HepG2 (cell line): ENCODE data around the gene CDKN2C. TPM values are rescaled to one million over a fixed set of nuclear protein-coding genes. Genes with fewer than 3 reads are reported as not detected.

Experiments
- AGO2 ChIP-seq: fragments of 200-400 bp; formaldehyde crosslinking; optimal IDR thresholded peaks from 2 replicates; pipeline ENCODE3; 2017; ENCODE audit warnings: mild to moderate bottlenecking, low read depth, low read length, moderate library complexity
- ARID2 ChIP-seq: sonication (generic); formaldehyde crosslinking; IDR thresholded peaks from 2 replicates; pipeline ENCODE4 v1.8.1; 2022; ENCODE audit warnings: mild to moderate bottlenecking, missing genetic modification reagents, borderline replicate concordance
- CREB1 ChIP-seq, 2 experiments: fragments of 450-650 bp in 1 of 2; IDR thresholded peaks; 2 replicates each; pipeline ENCODE4 v1.6.1; 2016 to 2017; ENCODE audit warnings: control low read depth in 1 of 2, mild to moderate bottlenecking in 1 of 2, missing compliant biosample characterization in 1 of 2, missing genetic modification characterization in 1 of 2
- EZH2 ChIP-seq: conservative IDR thresholded peaks from 2 replicates; pipeline ENCODE4 v1.6.1; 2012; ENCODE audit warnings: mild to moderate bottlenecking, low read depth, low read length, moderate library complexity
- HNRNPH1 ChIP-seq: fragments of 200-400 bp; formaldehyde crosslinking; optimal IDR thresholded peaks from 2 replicates; pipeline ENCODE3; 2017; ENCODE audit warnings: mild to moderate bottlenecking, low read depth, low read length
- KAT8 ChIP-seq: IDR thresholded peaks from 2 replicates; pipeline ENCODE4 v1.6.1; 2016; ENCODE audit warnings: missing genetic modification reagents, missing compliant biosample characterization
- KLF9 ChIP-seq: IDR thresholded peaks from 2 replicates; pipeline ENCODE4 v1.6.1; 2016; ENCODE audit warnings: low read depth
- KMT2B ChIP-seq: IDR thresholded peaks from 2 replicates; pipeline ENCODE4 v1.6.1; 2016; ENCODE audit warnings: missing genetic modification reagents, missing compliant biosample characterization
- MZF1 ChIP-seq: sonication (generic); formaldehyde crosslinking; IDR thresholded peaks from 2 replicates; pipeline ENCODE4 v1.8.1; 2023; ENCODE audit warnings: mild to moderate bottlenecking, missing genetic modification reagents, borderline replicate concordance
- PAWR ChIP-seq: sonication (generic); formaldehyde crosslinking; IDR thresholded peaks from 2 replicates; pipeline ENCODE4 v1.4.0; 2020; ENCODE audit warnings: missing genetic modification reagents, mild to moderate bottlenecking, borderline replicate concordance
- RBAK ChIP-seq: sonication (generic); formaldehyde crosslinking; IDR thresholded peaks from 2 replicates; pipeline ENCODE4 v1.5.1; 2020; ENCODE audit warnings: mild to moderate bottlenecking, missing genetic modification reagents
- ZNF234 ChIP-seq: sonication (generic); formaldehyde crosslinking; conservative IDR thresholded peaks from 2 replicates; pipeline ENCODE4 v1.5.1; 2020; ENCODE audit warnings: mild to moderate bottlenecking, missing genetic modification reagents
- ZNF564 ChIP-seq: sonication (generic); formaldehyde crosslinking; IDR thresholded peaks from 2 replicates; pipeline ENCODE4 v1.8.1; 2023; ENCODE audit warnings: mild to moderate bottlenecking, missing genetic modification reagents
- polyA plus RNA-seq, 8 experiments: library from polyadenylated mRNA; depleted of rRNA in 3 of 8; stranded (reverse) in 7 of 8; unstranded in 1 of 8; fragments of >200 nt; fragmentation: Illumina TruSeq in 4 of 8; extraction: Trizol in 4 of 8; gene quantifications; 2 replicates each; pipeline versions ENCODE4 v1.2.1 to v1.2.3, GENCODE V29; 2011 to 2016; ENCODE audit warnings: low read depth in 4 of 8, missing spikeins in 1 of 8, mixed read lengths in 1 of 8; ENCODE audit not compliant: insufficient read depth in 1 of 8
- total RNA-seq, 5 experiments: library from RNA; depleted of rRNA; stranded (reverse); fragments of >200 nt; fragmentation: Illumina TruSeq; extraction: Trizol; gene quantifications; 2 replicates each; pipeline ENCODE4 v1.2.3, GENCODE V29; 2016; ENCODE audit warnings: low read depth in 1 of 5
- TF ChIP-seq, protein P1 (sequence below): sonication (generic); formaldehyde crosslinking; IDR thresholded peaks from 2 replicates; pipeline ENCODE4 v1.4.0; 2020; ENCODE audit warnings: missing genetic modification reagents
- TF ChIP-seq, protein P2 (sequence below): fragments of 450-650 bp; IDR thresholded peaks from 2 replicates; pipeline ENCODE4 v1.6.1; 2017
- TF ChIP-seq, protein P3 (sequence below): sonication (generic); formaldehyde crosslinking; IDR thresholded peaks from 2 replicates; pipeline ENCODE4 v1.4.0; 2020; ENCODE audit warnings: missing genetic modification reagents

Gene CDKN2C
- total and polyA plus RNA-seq, 2 of the 13 experiments (the other 11 are each of a cell fraction or from before 2014, with no cell fraction given) = 7.8 to 13.7 TPM

DNA sequence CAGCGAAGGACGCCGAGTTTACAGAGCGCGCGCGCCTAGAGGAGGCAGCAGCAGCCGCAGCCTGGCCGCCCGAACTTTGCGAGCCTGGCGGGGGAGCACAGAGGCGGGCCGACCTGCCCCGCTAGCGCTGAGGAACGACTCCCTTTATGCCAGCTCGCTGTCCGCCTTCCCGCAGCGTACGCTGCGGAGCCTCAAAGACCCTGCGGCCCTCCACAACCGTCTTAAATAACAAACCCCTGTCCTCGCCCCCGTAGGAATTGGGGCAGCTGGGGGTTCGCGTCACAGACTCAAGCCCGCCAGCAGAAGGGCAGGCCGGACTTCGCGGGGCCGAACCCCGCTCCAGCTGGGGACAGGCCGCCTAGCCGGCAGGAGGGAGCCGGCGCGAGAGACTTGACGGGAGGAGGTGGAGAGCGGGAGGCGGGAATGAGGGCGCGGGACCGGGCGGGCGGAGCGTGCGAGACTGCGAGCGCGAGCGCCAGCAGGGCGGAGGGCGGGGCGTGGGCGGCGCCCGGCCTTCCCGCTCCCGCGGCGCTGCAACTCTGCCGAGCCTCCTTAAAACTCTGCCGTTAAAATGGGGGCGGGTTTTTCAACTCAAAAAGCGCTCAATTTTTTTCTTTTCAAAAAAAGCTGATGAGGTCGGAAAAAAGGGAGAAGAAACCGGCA is 1.8 kb upstream of the CDKN2C start (continued):
- TF ChIP-seq, protein P1, sequence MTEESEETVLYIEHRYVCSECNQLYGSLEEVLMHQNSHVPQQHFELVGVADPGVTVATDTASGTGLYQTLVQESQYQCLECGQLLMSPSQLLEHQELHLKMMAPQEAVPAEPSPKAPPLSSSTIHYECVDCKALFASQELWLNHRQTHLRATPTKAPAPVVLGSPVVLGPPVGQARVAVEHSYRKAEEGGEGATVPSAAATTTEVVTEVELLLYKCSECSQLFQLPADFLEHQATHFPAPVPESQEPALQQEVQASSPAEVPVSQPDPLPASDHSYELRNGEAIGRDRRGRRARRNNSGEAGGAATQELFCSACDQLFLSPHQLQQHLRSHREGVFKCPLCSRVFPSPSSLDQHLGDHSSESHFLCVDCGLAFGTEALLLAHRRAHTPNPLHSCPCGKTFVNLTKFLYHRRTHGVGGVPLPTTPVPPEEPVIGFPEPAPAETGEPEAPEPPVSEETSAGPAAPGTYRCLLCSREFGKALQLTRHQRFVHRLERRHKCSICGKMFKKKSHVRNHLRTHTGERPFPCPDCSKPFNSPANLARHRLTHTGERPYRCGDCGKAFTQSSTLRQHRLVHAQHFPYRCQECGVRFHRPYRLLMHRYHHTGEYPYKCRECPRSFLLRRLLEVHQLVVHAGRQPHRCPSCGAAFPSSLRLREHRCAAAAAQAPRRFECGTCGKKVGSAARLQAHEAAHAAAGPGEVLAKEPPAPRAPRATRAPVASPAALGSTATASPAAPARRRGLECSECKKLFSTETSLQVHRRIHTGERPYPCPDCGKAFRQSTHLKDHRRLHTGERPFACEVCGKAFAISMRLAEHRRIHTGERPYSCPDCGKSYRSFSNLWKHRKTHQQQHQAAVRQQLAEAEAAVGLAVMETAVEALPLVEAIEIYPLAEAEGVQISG = peak; percentile 72
- TF ChIP-seq RBAK (no peak), ARID2 (peak; percentile 85; the same call in 1 of the 2 replicates), ZNF234 (no peak; the same call in 1 of the 2 replicates), CREB1 (IDR thresholded peaks at IDR 0.05) (no peak), CREB1 (CRISPR knock-in tag; IDR thresholded peaks at IDR 0.05) (peak; percentile 2; the same call in 1 of the 2 replicates), KAT8 (CRISPR knock-in tag) (peak; percentile 60), ZNF564 (no peak), AGO2 (peak; percentile 76), MZF1 (CRISPR knock-in tag) (no peak), PAWR (no peak), HNRNPH1 (no peak), EZH2 (no peak), KLF9 (0 out of 2 replicates have a peak, but pooled peaks have one; percentile 51), KMT2B (CRISPR knock-in tag) (peak; percentile 83; the same call in 1 of the 2 replicates)
- TF ChIP-seq, protein P2, sequence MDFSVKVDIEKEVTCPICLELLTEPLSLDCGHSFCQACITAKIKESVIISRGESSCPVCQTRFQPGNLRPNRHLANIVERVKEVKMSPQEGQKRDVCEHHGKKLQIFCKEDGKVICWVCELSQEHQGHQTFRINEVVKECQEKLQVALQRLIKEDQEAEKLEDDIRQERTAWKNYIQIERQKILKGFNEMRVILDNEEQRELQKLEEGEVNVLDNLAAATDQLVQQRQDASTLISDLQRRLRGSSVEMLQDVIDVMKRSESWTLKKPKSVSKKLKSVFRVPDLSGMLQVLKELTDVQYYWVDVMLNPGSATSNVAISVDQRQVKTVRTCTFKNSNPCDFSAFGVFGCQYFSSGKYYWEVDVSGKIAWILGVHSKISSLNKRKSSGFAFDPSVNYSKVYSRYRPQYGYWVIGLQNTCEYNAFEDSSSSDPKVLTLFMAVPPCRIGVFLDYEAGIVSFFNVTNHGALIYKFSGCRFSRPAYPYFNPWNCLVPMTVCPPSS = no peak
- TF ChIP-seq, protein P3, sequence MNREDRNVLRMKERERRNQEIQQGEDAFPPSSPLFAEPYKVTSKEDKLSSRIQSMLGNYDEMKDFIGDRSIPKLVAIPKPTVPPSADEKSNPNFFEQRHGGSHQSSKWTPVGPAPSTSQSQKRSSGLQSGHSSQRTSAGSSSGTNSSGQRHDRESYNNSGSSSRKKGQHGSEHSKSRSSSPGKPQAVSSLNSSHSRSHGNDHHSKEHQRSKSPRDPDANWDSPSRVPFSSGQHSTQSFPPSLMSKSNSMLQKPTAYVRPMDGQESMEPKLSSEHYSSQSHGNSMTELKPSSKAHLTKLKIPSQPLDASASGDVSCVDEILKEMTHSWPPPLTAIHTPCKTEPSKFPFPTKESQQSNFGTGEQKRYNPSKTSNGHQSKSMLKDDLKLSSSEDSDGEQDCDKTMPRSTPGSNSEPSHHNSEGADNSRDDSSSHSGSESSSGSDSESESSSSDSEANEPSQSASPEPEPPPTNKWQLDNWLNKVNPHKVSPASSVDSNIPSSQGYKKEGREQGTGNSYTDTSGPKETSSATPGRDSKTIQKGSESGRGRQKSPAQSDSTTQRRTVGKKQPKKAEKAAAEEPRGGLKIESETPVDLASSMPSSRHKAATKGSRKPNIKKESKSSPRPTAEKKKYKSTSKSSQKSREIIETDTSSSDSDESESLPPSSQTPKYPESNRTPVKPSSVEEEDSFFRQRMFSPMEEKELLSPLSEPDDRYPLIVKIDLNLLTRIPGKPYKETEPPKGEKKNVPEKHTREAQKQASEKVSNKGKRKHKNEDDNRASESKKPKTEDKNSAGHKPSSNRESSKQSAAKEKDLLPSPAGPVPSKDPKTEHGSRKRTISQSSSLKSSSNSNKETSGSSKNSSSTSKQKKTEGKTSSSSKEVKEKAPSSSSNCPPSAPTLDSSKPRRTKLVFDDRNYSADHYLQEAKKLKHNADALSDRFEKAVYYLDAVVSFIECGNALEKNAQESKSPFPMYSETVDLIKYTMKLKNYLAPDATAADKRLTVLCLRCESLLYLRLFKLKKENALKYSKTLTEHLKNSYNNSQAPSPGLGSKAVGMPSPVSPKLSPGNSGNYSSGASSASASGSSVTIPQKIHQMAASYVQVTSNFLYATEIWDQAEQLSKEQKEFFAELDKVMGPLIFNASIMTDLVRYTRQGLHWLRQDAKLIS (CRISPR knock-in tag) = no peak; the same call in 1 of the 2 replicates
